Testis (tissue), 2 donors: ENCODE measurements around the gene TMIGD1.

ENCODE experiments used
- POLR2A ChIP-seq: fragments of 450-650 bp; IDR thresholded peaks from one replicate; pipeline ENCODE4 v1.6.1; 2017; ENCODE audit warnings: antibody characterized with exemption, mild to moderate bottlenecking, moderate library complexity
- TF ChIP-seq, protein P1 (sequence below), 3 experiments: fragments of 450-650 bp in 2 of 3; fragments of 200-600 bp in 1 of 3; sonication (generic) in 1 of 3; IDR thresholded peaks; one replicate each; pipeline ENCODE4 v1.5.1; 2016 to 2019; ENCODE audit warnings: antibody characterized with exemption in 3 of 3, mild to moderate bottlenecking in 2 of 3, moderate library complexity in 1 of 3

DNA sequence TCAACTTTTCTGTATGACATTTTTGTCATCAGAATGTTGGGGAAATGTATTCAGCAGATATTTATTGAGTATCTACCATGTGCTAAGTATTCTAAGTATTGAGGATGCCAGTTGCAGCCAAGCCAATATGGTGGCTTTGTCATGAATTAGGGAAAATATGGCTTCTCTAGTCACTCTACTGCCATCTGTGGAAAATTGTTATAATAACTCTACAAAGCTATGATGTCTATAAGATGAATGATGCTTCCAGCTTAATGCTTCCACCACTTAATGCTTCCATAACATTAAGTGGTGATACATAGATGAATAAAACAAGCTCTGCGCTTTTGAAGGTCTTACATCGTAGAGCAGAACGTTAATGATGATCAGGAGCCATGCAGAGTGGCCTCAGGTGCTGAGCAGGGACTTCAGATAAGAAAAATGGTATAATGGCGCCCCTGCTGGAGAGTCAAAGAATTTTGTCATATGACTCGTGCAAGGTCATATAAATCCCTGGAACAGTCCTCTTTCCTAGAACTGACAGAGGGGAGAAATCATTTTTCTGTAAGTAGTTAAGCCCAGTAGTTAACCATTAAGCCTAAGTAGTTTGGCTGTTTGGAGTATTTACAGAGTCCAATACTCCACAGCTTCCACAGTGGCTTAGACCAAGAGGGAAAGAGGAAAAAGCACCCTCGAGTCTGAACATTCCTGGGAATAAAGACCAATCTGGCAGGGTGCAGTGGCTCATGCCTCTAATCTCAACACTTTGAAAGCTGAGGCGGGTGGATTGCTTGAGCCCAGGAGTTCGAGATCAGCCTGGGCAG is 2.7 kb upstream of the TMIGD1 start:
- TF ChIP-seq, protein P1, sequence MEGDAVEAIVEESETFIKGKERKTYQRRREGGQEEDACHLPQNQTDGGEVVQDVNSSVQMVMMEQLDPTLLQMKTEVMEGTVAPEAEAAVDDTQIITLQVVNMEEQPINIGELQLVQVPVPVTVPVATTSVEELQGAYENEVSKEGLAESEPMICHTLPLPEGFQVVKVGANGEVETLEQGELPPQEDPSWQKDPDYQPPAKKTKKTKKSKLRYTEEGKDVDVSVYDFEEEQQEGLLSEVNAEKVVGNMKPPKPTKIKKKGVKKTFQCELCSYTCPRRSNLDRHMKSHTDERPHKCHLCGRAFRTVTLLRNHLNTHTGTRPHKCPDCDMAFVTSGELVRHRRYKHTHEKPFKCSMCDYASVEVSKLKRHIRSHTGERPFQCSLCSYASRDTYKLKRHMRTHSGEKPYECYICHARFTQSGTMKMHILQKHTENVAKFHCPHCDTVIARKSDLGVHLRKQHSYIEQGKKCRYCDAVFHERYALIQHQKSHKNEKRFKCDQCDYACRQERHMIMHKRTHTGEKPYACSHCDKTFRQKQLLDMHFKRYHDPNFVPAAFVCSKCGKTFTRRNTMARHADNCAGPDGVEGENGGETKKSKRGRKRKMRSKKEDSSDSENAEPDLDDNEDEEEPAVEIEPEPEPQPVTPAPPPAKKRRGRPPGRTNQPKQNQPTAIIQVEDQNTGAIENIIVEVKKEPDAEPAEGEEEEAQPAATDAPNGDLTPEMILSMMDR (IDR thresholded peaks at IDR 0.05), result peak; percentile 44 to 58 (median 46)
- TF ChIP-seq POLR2A, result no peak
